ENCODE results near the gene NTSR1. TPM values are rescaled to one million over a fixed set of nuclear protein-coding genes. Genes with fewer than 3 reads are reported as not detected.

The NTSR1 gene
- total RNA-seq, 1 experiment from 2014 or later = 4.5 TPM

- CTCF ChIA-PET = interaction anchor here (0.6 to 4.1 kb wide), 7 partner anchors 21 to 217 kb away, joined by 3 to 26 read pairs (median 3); no protein-coding TSS in a partner anchor
- Mint-ChIP-seq H3K27me3 (ENCODE audit: insufficient read depth, unreplicated experiment) (no peaks in the 10 kb centered on the region), H3K9me3 (ENCODE audit: unreplicated experiment) (no peaks in the 10 kb centered on the region), H3K4me1 (ENCODE audit: insufficient read depth, unreplicated experiment) (peaks cover 5% of the 10 kb centered on the region), H3K36me3 (ENCODE audit: insufficient read depth, unreplicated experiment) (no peaks in the 10 kb centered on the region), H3K27ac (ENCODE audit: low read depth, unreplicated experiment) (no peak overlapping the region), H3K4me3 (ENCODE audit: unreplicated experiment) (no peak overlapping the region)
- BruUV-seq (replicated peaks) = no TSS peak
- no peak for TF ChIP-seq CTCF (IDR thresholded peaks at IDR 0.05; ENCODE audit: unreplicated experiment)
- POLR2A ChIA-PET = interaction anchor here (1.1 kb wide), 1 partner anchor 85 kb away, joined by 3 read pairs; no protein-coding TSS in a partner anchor
- no peak for DNase-seq (ENCODE audit: unreplicated experiment)
- intact Hi-C loops (cut with micrococcal nuclease) = no loop called here
Observed at GRCh38 chr20:62688083-62688482, 20.6 kb upstream of the NTSR1 start.

- H3K4me3 Mint-ChIP-seq (ENCODE audit: unreplicated experiment) = no peak overlapping the region
- CTCF ChIA-PET = interaction anchor here (0.6 to 4.1 kb wide), 6 partner anchors 22 to 119 kb away, joined by 3 to 26 read pairs (median 5); no protein-coding TSS in a partner anchor
- H3K9me3 Mint-ChIP-seq (ENCODE audit: unreplicated experiment) = no peaks in the 10 kb centered on the region
- DNase-seq (ENCODE audit: unreplicated experiment) = no peak
- no peak overlapping the region for H3K27ac Mint-ChIP-seq (ENCODE audit: low read depth, unreplicated experiment)
- H3K4me1 Mint-ChIP-seq (ENCODE audit: insufficient read depth, unreplicated experiment) = peaks cover 5% of the 10 kb centered on the region
- intact Hi-C loops (cut with micrococcal nuclease) = no loop called here
- BruUV-seq (replicated peaks) = no TSS peak
- H3K36me3 Mint-ChIP-seq (ENCODE audit: insufficient read depth, unreplicated experiment) = no peaks in the 10 kb centered on the region
- TF ChIP-seq CTCF (IDR thresholded peaks at IDR 0.05; ENCODE audit: unreplicated experiment) = no peak
- POLR2A ChIA-PET = interaction anchor here (0.7 kb wide), 1 partner anchor 163 kb away, joined by 5 read pairs; no protein-coding TSS in a partner anchor
- H3K27me3 Mint-ChIP-seq (ENCODE audit: insufficient read depth, unreplicated experiment) = peaks cover 1% of the 10 kb centered on the region
Observed at GRCh38 chr20:62688855-62689460, 19.7 kb upstream of the NTSR1 start.

- ChIA-PET POLR2A (no interaction called here), CTCF (interaction anchor here (0.8 to 4.1 kb wide), 4 partner anchors 11 to 229 kb away, joined by 3 to 26 read pairs (median 6); no protein-coding TSS in a partner anchor)
- Mint-ChIP-seq H3K4me1 (ENCODE audit: insufficient read depth, unreplicated experiment) (peaks cover 5% of the 10 kb centered on the region), H3K27ac (ENCODE audit: low read depth, unreplicated experiment) (no peak overlapping the region), H3K9me3 (ENCODE audit: unreplicated experiment) (no peaks in the 10 kb centered on the region), H3K4me3 (ENCODE audit: unreplicated experiment) (no peak overlapping the region), H3K36me3 (ENCODE audit: insufficient read depth, unreplicated experiment) (no peaks in the 10 kb centered on the region), H3K27me3 (ENCODE audit: insufficient read depth, unreplicated experiment) (peaks cover 10% of the 10 kb centered on the region)
- intact Hi-C loops (cut with micrococcal nuclease) = no loop called here
- BruUV-seq (replicated peaks) = no TSS peak
- TF ChIP-seq CTCF (IDR thresholded peaks at IDR 0.05; ENCODE audit: unreplicated experiment) = no peak
- DNase-seq (ENCODE audit: unreplicated experiment) = no peak
Observed at GRCh38 chr20:62689861-62690260, 18.8 kb upstream of the NTSR1 start.

- intact Hi-C loops (cut with micrococcal nuclease) = no loop called here
- Mint-ChIP-seq H3K9me3 (ENCODE audit: unreplicated experiment) (no peaks in the 10 kb centered on the region), H3K36me3 (ENCODE audit: insufficient read depth, unreplicated experiment) (no peaks in the 10 kb centered on the region), H3K27me3 (ENCODE audit: insufficient read depth, unreplicated experiment) (peaks cover 15% of the 10 kb centered on the region), H3K4me3 (ENCODE audit: unreplicated experiment) (no peak overlapping the region), H3K4me1 (ENCODE audit: insufficient read depth, unreplicated experiment) (peaks cover 5% of the 10 kb centered on the region), H3K27ac (ENCODE audit: low read depth, unreplicated experiment) (no peak overlapping the region)
- ChIA-PET POLR2A (no interaction called here), CTCF (interaction anchor here (0.5 to 4.1 kb wide), 6 partner anchors 11 to 228 kb away, joined by 3 to 26 read pairs (median 3); no protein-coding TSS in a partner anchor)
- no peak for TF ChIP-seq CTCF (IDR thresholded peaks at IDR 0.05; ENCODE audit: unreplicated experiment)
- BruUV-seq (replicated peaks) = no TSS peak
- no peak for DNase-seq (ENCODE audit: unreplicated experiment)
Observed at GRCh38 chr20:62690261-62690820, 18.3 kb upstream of the NTSR1 start.

Data from MCF 10A (cell line).